ENCODE results near the gene GREM1.

DNA sequence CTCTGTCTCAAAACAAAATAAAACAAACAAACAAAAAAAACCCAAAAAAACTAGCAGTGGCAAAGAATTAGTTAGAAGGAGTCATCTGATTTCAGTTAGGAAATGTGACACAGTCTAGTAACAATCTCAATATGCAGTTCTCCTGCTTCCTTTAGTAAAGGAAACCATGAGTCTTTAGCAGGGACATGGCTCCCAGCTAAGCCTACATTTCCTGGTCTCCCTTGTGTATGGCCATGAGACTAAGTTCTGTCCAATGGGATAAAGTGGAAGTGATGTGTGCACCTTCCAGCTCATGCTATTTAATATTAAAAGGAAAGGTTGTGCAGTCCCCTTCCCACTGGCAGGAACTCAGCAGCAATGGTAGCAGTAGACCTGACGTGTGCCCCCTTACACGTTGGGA is 74.6 kb downstream of the GREM1 start:
- no peak for TF ChIP-seq POLR2A (IDR thresholded peaks at IDR 0.05; ENCODE audit: low read depth, low read length)
- TF ChIP-seq POLR2AphosphoS5 (IDR thresholded peaks at IDR 0.05; ENCODE audit: low read depth, low read length) = no peak
- TF ChIP-seq TAF1 (IDR thresholded peaks at IDR 0.05; ENCODE audit: low read depth, low read length) = no peak
